Natural killer cell (primary cell): ENCODE measurements around the gene PRSS12. TPM values are rescaled to one million over a fixed set of nuclear protein-coding genes. Genes with fewer than 3 reads are reported as not detected.

ENCODE experiments used
- ATAC-seq, 3 donors: fragments of 150-1000 bp in 2 of 3; fragments of 200-7000 bp in 1 of 3; cut with Tn5 transposase; 1 replicate in 1 of 3; 2 replicates in 2 of 3; pipeline ENCODE4 v1.10.0; 2021; ENCODE audit warnings: mild to moderate bottlenecking in 2 of 3, moderate library complexity in 2 of 3
- DNase-seq, 2 donors: peaks; one replicate each; pipeline versions ENCODE4 v3.0.0 to v3.0.0-alpha.2; 2013 to 2021; ENCODE audit warnings: mixed read lengths in 1 of 2
- H3K27ac ChIP-seq: one replicate; pipeline ENCODE4 v1.5.1; 2013; ENCODE audit warnings: mild to moderate bottlenecking, low read length
- H3K27me3 ChIP-seq: one replicate; pipeline ENCODE4 v1.6.1; 2013; ENCODE audit warnings: low read length; ENCODE audit not compliant: control insufficient read depth, insufficient read depth
- H3K36me3 ChIP-seq: one replicate; pipeline ENCODE4 v1.6.1; 2013; ENCODE audit warnings: low read length; ENCODE audit not compliant: control insufficient read depth, insufficient read depth
- H3K4me1 ChIP-seq: one replicate; pipeline ENCODE4 v1.6.1; 2013; ENCODE audit warnings: low read length; ENCODE audit not compliant: control insufficient read depth, insufficient read depth
- H3K4me3 ChIP-seq: one replicate; pipeline ENCODE4 v1.5.1; 2013; ENCODE audit warnings: low read length
- H3K9me3 ChIP-seq: one replicate; pipeline ENCODE4 v1.6.1; 2013; ENCODE audit warnings: low read length; ENCODE audit not compliant: control insufficient read depth, insufficient read depth
- H3K27ac Mint-ChIP-seq, 2 donors: one replicate each; pipeline ENCODE4 v1.8.0; 2022; ENCODE audit warnings: mild to moderate bottlenecking in 2 of 2, mixed read lengths in 2 of 2, moderate library complexity in 1 of 2
- H3K27me3 Mint-ChIP-seq, 2 donors: one replicate each; pipeline ENCODE4 v1.8.0; 2022; ENCODE audit warnings: low read depth in 2 of 2, mixed read lengths in 2 of 2
- H3K36me3 Mint-ChIP-seq: one replicate; pipeline ENCODE4 v1.8.0; 2022; ENCODE audit warnings: mixed read lengths
- H3K4me1 Mint-ChIP-seq, 2 donors: one replicate each; pipeline ENCODE4 v1.8.0; 2022; ENCODE audit warnings: mixed read lengths in 2 of 2
- H3K4me3 Mint-ChIP-seq: one replicate; pipeline ENCODE4 v1.8.0; 2022; ENCODE audit warnings: mild to moderate bottlenecking, moderate library complexity, mixed read lengths
- H3K9me3 Mint-ChIP-seq, 2 donors: one replicate each; pipeline ENCODE4 v1.8.0; 2022; ENCODE audit warnings: mixed read lengths in 2 of 2
- whole genome bisulfite sequencing: methylation state at CpG from one replicate; pipeline ENCODE4 v1.1.7; 2013; ENCODE audit warnings: missing lambda C conversion rate; ENCODE audit not compliant: insufficient coverage; 5-methylcytosine and 5-hydroxymethylcytosine counted together
- intact Hi-C: fragments of 100-400 bp; cut with micrococcal nuclease; formaldehyde crosslinking; loops from one replicate; pipeline ENCODE4 v1.14.2; 2022
- total RNA-seq, 4 donors: library from RNA; stranded (reverse); fragments of 120-200 nt in 1 of 4; gene quantifications; one replicate each; pipeline versions ENCODE4 v1.2.3 to v1.2.4, GENCODE V29; 2013 to 2022
- TF ChIP-seq, protein P1 (sequence below): fragments of 200-600 bp; IDR thresholded peaks from one replicate; pipeline ENCODE4 v1.8.0; 2022; ENCODE audit warnings: antibody characterized with exemption

PRSS12 gene
- total RNA-seq, 3 donors from 2014 or later (not counting 1 experiment from before 2014, with no cell fraction given), result not detected

DNA sequence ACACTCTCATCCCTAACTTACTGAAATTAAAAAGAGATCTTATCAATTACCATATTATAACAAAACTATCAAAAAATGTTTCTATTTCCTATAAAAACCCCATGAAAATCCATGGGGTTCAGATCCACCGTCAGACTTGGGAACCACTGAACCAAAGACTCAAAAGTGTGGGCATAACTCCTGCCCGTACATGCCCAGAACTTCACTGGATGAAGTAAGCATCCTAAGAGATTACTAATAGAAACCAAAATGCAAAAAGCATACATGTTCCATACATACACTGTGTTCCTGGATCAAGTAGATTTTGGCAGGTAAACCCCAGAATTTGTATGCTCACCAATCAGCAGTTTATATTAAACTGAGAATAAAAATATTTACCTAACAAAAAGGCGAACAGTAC, 66.1 kb downstream of the PRSS12 start:
- Mint-ChIP-seq H3K36me3 (no peaks in the 10 kb centered on the region), H3K27me3 (no peaks in the 10 kb centered on the region), H3K27ac (no peak overlapping the region), H3K9me3 (no peaks in the 10 kb centered on the region), H3K4me3 (no peak overlapping the region), H3K4me1 (peaks cover 0 to 4% of the 10 kb centered on the region in 2 donors)
- no peaks in the 10 kb centered on the region for H3K27me3 ChIP-seq
- ATAC-seq, result no peak
- TF ChIP-seq, protein P1, sequence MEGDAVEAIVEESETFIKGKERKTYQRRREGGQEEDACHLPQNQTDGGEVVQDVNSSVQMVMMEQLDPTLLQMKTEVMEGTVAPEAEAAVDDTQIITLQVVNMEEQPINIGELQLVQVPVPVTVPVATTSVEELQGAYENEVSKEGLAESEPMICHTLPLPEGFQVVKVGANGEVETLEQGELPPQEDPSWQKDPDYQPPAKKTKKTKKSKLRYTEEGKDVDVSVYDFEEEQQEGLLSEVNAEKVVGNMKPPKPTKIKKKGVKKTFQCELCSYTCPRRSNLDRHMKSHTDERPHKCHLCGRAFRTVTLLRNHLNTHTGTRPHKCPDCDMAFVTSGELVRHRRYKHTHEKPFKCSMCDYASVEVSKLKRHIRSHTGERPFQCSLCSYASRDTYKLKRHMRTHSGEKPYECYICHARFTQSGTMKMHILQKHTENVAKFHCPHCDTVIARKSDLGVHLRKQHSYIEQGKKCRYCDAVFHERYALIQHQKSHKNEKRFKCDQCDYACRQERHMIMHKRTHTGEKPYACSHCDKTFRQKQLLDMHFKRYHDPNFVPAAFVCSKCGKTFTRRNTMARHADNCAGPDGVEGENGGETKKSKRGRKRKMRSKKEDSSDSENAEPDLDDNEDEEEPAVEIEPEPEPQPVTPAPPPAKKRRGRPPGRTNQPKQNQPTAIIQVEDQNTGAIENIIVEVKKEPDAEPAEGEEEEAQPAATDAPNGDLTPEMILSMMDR, result no peak
- intact Hi-C loops, result no loop called here
- H3K36me3 ChIP-seq, result peaks cover 5% of the 10 kb centered on the region
- H3K4me1 ChIP-seq, result no peaks in the 10 kb centered on the region
- 98% methylated on average over 2 of the region's 3 CpGs for WGBS
- no peaks in the 10 kb centered on the region for H3K9me3 ChIP-seq
- no peak overlapping the region for H3K27ac ChIP-seq
- H3K4me3 ChIP-seq, result no peak overlapping the region
- no peak for DNase-seq

DNA sequence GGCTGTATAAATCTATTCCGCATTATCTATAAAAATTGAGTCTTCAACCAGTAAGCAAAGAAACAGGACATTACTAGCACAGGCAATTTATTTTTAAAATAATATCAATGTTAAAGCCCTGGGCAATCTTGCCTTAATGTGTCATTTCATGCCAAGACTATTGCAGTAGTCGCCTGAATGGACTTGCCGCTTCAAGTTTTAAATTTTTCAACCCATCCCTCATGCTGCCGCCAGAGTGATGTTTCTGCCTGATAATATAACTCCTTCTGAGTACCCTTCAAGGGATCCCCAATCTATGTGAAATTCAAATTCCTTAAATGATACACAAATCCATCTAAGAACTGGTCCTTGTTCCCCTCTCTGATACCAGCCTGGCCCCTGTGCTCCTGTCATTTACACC, 66.9 kb downstream of the PRSS12 start:
- H3K9me3 ChIP-seq, result no peaks in the 10 kb centered on the region
- no peak overlapping the region for H3K4me3 ChIP-seq
- Mint-ChIP-seq H3K27ac (no peak overlapping the region), H3K4me1 (peaks cover 6 to 10% of the 10 kb centered on the region in 2 donors), H3K9me3 (no peaks in the 10 kb centered on the region), H3K36me3 (no peaks in the 10 kb centered on the region), H3K27me3 (no peaks in the 10 kb centered on the region), H3K4me3 (no peak overlapping the region)
- ATAC-seq (no peak), DNase-seq (no peak)
- intact Hi-C loops, result no loop called here
- H3K4me1 ChIP-seq, result no peaks in the 10 kb centered on the region
- 94% methylated on average over 4 of the region's 4 CpGs for WGBS
- peaks cover 8% of the 10 kb centered on the region for H3K36me3 ChIP-seq
- H3K27ac ChIP-seq, result no peak overlapping the region
- TF ChIP-seq, protein P1, result no peak
- no peaks in the 10 kb centered on the region for H3K27me3 ChIP-seq

DNA sequence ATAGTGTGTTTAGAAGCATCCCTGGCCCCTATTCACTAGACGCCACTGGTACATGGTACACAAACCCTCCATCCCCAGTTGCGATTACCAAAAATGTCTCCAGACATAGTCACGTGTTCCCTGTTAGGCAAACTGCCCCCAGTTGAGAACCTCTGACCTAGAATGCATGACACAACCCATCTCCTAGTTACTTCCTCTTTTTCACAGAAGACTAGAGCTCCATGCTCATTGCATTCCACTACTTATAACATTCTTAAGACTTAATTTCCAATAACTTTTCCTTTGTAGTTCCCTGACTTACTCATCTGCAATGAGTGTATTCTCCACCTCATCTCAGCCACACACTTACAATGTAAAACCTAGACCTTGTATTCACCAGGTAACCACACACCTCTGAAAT, 68.6 kb downstream of the PRSS12 start:
- H3K4me3 ChIP-seq, result no peak overlapping the region
- TF ChIP-seq, protein P1, result no peak
- H3K27me3 ChIP-seq, result no peaks in the 10 kb centered on the region
- H3K9me3 Mint-ChIP-seq, result no peaks in the 10 kb centered on the region
- peaks cover 15% of the 10 kb centered on the region for H3K36me3 ChIP-seq
- H3K27ac Mint-ChIP-seq, result no peak overlapping the region
- no peak overlapping the region for H3K4me3 Mint-ChIP-seq
- intact Hi-C loops, result no loop called here
- ATAC-seq, result no peak
- H3K27me3 Mint-ChIP-seq, result no peaks in the 10 kb centered on the region
- peaks cover 20 to 22% of the 10 kb centered on the region in 2 donors for H3K4me1 Mint-ChIP-seq
- peaks cover 4% of the 10 kb centered on the region for H3K4me1 ChIP-seq
- no peak overlapping the region for H3K27ac ChIP-seq
- no peaks in the 10 kb centered on the region for H3K36me3 Mint-ChIP-seq
- no peaks in the 10 kb centered on the region for H3K9me3 ChIP-seq
- WGBS, result 61% methylated on average over 3 of the region's 3 CpGs
- no peak for DNase-seq

DNA sequence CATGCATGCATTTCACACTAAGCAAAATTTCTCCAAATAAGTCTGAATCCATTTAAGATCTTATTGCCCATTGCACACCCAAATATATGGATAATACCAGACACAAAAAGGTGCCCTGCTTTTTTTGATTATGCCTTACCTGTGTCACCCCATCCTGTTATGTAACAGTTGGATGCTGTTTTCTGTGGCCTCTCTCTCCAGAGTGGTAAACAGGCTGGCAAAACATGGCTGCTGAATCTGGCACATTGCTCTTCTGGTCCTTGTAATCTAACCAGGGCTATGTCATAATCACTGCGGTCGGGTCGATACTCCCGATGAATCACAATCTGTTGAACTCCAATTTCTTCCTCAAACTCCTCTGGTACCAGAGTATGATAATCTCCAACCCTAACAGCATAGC, 70.1 kb downstream of the PRSS12 start:
- Mint-ChIP-seq H3K27me3 (no peaks in the 10 kb centered on the region), H3K27ac (peak overlapping the region in 1 of 2 donors; percentile 8), H3K36me3 (no peaks in the 10 kb centered on the region), H3K9me3 (no peaks in the 10 kb centered on the region), H3K4me1 (peaks cover 35 to 37% of the 10 kb centered on the region in 2 donors), H3K4me3 (no peak overlapping the region)
- Histone ChIP-seq H3K4me1 (peaks cover 12% of the 10 kb centered on the region), H3K4me3 (no peak overlapping the region), H3K36me3 (peaks cover 15% of the 10 kb centered on the region), H3K9me3 (no peaks in the 10 kb centered on the region), H3K27ac (no peak overlapping the region), H3K27me3 (no peaks in the 10 kb centered on the region)
- ATAC-seq (no peak), DNase-seq (no peak)
- TF ChIP-seq, protein P1, result no peak
- 84% methylated on average over 4 of the region's 4 CpGs for WGBS
- intact Hi-C loops, result no loop called here
